Kidney (tissue), 14 donors: ENCODE results near the gene SOX30. TPM values are rescaled to one million over a fixed set of nuclear protein-coding genes. Genes with fewer than 3 reads are reported as not detected.
A peak's percentile ranks its signal among the peaks of the same experiment; 100 is the strongest.

Experiments
- DNase-seq, 5 donors: peaks; one replicate each; pipeline ENCODE4 v3.0.0-alpha.2; 2013 to 2020
- FAIRE-seq: peaks from 2 replicates; lab custom pipeline; 2012; peaks lifted over from hg19 to GRCh38; lab: Jason Lieb, UNC
- H3K27ac ChIP-seq, 2 donors: one replicate each; pipeline ENCODE4 v1.7.0; 2013; ENCODE audit warnings: low read depth in 2 of 2, low read length in 2 of 2, inconsistent platforms in 1 of 2
- H3K27me3 ChIP-seq: one replicate; pipeline ENCODE4 v1.7.1; 2013; ENCODE audit warnings: low read length, inconsistent platforms; ENCODE audit not compliant: control insufficient read depth, insufficient read depth
- H3K36me3 ChIP-seq, 3 donors: one replicate each; pipeline versions ENCODE4 v1.7.0 to v1.7.1; 2013; ENCODE audit warnings: low read length in 3 of 3, control low read depth in 1 of 3, inconsistent platforms in 1 of 3; ENCODE audit not compliant: insufficient read depth in 3 of 3, control insufficient read depth in 2 of 3
- H3K4me1 ChIP-seq, 3 donors: one replicate each; pipeline versions ENCODE4 v1.7.0 to v1.7.1; 2013; ENCODE audit warnings: low read length in 3 of 3, inconsistent platforms in 1 of 3, low read depth in 1 of 3; ENCODE audit not compliant: control insufficient read depth in 2 of 3, insufficient read depth in 2 of 3
- H3K4me3 ChIP-seq, 3 donors: one replicate each; pipeline versions ENCODE4 v1.7.0 to v1.8.1; 2013; ENCODE audit warnings: low read length in 3 of 3, control low read depth in 1 of 3, inconsistent platforms in 1 of 3
- H3K9ac ChIP-seq, 3 donors: one replicate each; pipeline versions ENCODE4 v1.7.0 to v1.7.1; 2013; ENCODE audit warnings: low read length in 3 of 3, control low read depth in 1 of 3, inconsistent platforms in 1 of 3
- H3K9me3 ChIP-seq, 3 donors: one replicate each; pipeline versions ENCODE4 v1.7.0 to v1.7.1; 2013; ENCODE audit warnings: low read length in 3 of 3, control low read depth in 1 of 3, inconsistent platforms in 1 of 3; ENCODE audit not compliant: control insufficient read depth in 2 of 3, insufficient read depth in 1 of 3
- intact Hi-C: fragments of 100-400 bp; cut with DNase I; formaldehyde crosslinking; loops from one replicate; pipeline ENCODE4 v1.11.1; 2022
- polyA plus RNA-seq: library from polyadenylated mRNA; stranded (reverse); fragments of 350-450 nt; fragmentation: Illumina TruSeq; extraction: RNeasy Lipid Tissue Mini Kit (QIAGEN cat#74804); gene quantifications from one replicate; pipeline ENCODE4 v1.2.3, GENCODE V29; 2014; ENCODE audit warnings: low read depth, low replicate concordance; ENCODE audit not compliant: insufficient read depth
- total RNA-seq: library from RNA; stranded (reverse); fragmentation: NEBNext Ultra II Directional; extraction: Animal tissue kit (Norgen Biotek cat#: 25700); gene quantifications from one replicate; pipeline ENCODE4 v1.2.1, GENCODE V29; 2021
- TF ChIP-seq, protein P1 (sequence below): IDR thresholded peaks from 3 replicates; pipeline ENCODE4 v1.5.1; 2012; ENCODE audit warnings: mild to moderate bottlenecking, moderate library complexity, borderline replicate concordance; ENCODE audit not compliant: insufficient read depth; ENCODE audit errors: extremely low read depth
- donor health status: control.
- donor health status: control.
- donor health status: control.
- donor health status: control.
- donor health status: control.
- donor health status: DM: yes; HTN: yes; CAD: no.
- donor health status: Normal renal cell carcinoma (clear cell type).

The SOX30 gene
- total and polyA plus RNA-seq, 2 donors from 2014 or later: 0.09 TPM; not detected in 1

DNA sequence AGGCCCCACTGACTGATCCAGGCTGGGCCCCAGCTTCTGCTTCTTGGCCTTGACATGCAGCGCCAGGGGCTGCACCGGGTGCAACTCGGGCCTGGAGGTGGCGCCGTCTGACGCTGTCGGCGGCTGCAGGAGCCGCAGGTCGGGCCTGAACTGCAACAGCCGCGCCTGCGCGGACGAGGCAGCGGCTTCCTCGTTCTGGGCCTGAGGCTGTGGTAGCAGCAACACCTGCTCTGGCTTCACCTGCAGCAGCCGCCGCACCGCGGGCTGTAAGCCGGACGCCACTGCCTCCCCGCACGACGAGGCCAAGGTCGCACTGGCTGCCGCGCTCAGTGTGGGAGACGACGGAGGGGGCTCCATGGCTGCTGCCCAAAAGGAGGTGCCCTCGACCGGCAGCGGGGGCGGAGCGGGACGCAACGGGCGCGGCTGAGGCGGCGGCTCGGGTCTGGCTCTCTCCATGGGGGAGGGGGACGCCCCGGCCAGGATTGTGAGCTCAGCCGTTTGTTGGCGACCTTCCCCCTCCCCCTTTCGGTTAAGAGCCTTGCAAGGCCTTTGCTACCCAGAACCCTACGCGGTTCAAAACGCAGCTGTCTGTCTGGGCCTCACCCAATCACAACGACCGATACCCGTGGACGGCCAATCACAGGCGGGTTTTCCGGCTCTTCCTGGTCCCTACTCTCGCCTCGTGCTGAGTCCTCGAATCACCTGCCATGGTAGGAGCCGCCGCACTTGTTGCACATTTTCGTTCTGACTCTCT, 438 bp downstream of the SOX30 start:
- no peaks in the 10 kb centered on the region for H3K36me3 ChIP-seq
- intact Hi-C loops: no loop called here
- H3K9ac ChIP-seq: no peak overlapping the region
- peak overlapping the region in 2 of 3 donors; percentile 36 to 51 for H3K4me3 ChIP-seq
- peak; percentile 86 to 91 (median 90) for DNase-seq
- TF ChIP-seq, protein P1, sequence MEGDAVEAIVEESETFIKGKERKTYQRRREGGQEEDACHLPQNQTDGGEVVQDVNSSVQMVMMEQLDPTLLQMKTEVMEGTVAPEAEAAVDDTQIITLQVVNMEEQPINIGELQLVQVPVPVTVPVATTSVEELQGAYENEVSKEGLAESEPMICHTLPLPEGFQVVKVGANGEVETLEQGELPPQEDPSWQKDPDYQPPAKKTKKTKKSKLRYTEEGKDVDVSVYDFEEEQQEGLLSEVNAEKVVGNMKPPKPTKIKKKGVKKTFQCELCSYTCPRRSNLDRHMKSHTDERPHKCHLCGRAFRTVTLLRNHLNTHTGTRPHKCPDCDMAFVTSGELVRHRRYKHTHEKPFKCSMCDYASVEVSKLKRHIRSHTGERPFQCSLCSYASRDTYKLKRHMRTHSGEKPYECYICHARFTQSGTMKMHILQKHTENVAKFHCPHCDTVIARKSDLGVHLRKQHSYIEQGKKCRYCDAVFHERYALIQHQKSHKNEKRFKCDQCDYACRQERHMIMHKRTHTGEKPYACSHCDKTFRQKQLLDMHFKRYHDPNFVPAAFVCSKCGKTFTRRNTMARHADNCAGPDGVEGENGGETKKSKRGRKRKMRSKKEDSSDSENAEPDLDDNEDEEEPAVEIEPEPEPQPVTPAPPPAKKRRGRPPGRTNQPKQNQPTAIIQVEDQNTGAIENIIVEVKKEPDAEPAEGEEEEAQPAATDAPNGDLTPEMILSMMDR: peak; percentile 31
- peaks cover 0 to 8% (median 0%) of the 10 kb centered on the region in 3 donors for H3K9me3 ChIP-seq
- H3K4me1 ChIP-seq: no peaks in the 10 kb centered on the region
- no peaks in the 10 kb centered on the region for H3K27me3 ChIP-seq
- no peak overlapping the region for H3K27ac ChIP-seq
- no peak for FAIRE-seq

DNA sequence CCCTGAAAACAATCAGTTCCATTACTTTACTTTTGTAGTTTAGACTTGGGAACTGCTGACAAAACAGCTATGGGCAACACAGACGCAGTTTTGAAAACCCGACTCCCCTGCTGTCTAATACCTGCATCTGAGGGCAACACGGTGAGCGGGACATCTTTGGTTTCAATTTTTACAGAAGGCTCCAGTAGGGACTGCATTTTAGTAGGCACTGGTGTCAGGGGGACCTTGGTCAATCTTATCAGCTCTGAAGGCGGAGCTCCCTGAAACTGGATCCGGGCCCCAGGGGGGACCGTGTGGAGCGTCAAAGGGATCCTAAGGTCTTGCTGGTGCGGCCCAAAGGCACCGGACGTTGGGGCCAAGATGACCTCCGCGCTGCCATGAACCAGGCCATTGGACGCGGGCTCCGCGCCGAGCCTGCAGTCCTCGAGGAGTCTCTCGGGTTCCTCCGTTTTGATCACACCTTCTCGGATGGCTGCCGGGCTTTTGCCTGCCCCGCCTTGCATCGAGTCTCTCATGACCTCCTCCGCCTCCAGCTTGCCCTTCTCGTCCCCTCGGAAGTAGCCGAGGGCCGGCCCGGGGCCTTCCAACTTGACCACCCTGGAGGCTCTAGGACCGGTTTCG, 1.1 kb downstream of the SOX30 start:
- H3K9me3 ChIP-seq: peaks cover 0 to 8% (median 0%) of the 10 kb centered on the region in 3 donors
- TF ChIP-seq, protein P1: no peak
- DNase-seq (peak in 1 of 5 donors; percentile 70), FAIRE-seq (no peak)
- no peak overlapping the region for H3K27ac ChIP-seq
- H3K4me1 ChIP-seq: no peaks in the 10 kb centered on the region
- H3K4me3 ChIP-seq: peak overlapping the region in 1 of 3 donors; percentile 51
- H3K27me3 ChIP-seq: no peaks in the 10 kb centered on the region
- intact Hi-C loops: no loop called here
- no peaks in the 10 kb centered on the region for H3K36me3 ChIP-seq
- no peak overlapping the region for H3K9ac ChIP-seq

DNA sequence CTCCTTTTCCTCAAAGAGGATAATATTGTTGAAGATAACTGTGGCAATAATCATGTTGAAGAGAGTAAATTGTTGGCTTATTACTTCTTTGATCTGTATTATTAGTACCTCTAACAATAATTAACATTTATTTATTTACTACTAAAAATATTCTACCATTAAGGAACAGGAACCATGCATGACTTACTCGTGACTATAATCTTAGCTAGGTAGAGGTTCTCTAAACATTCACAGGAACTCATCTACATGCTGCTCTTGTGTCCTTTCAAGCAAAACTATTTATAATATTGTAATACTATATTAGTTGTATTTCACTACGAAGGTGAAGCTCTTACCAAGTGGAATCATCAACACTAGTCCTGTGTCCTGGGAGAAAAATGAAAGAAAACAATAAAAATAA, 3.1 kb downstream of the SOX30 start:
- TF ChIP-seq, protein P1: no peak
- intact Hi-C loops: no loop called here
- Histone ChIP-seq H3K27me3 (no peaks in the 10 kb centered on the region), H3K36me3 (no peaks in the 10 kb centered on the region), H3K9me3 (peaks cover 0 to 6% (median 0%) of the 10 kb centered on the region in 3 donors), H3K4me1 (no peaks in the 10 kb centered on the region), H3K4me3 (no peak overlapping the region), H3K27ac (no peak overlapping the region), H3K9ac (no peak overlapping the region)
- DNase-seq (no peak), FAIRE-seq (peak; percentile 37)
